CD4-positive, alpha-beta T cell treated with Interleukin-17A for 4 hours (primary cell): Measurements from ENCODE around the gene ATM.
"Not testable (repeated sequence)": the region's sequence is repeated elsewhere in the genome, so short reads cannot be mapped to it uniquely, and the experiment has no call there.

Source experiments
- DNase-seq: peaks from one replicate; pipeline ENCODE4 v3.0.0-alpha.2; 2020; ENCODE audit warnings: mixed read lengths

ATM gene

DNA sequence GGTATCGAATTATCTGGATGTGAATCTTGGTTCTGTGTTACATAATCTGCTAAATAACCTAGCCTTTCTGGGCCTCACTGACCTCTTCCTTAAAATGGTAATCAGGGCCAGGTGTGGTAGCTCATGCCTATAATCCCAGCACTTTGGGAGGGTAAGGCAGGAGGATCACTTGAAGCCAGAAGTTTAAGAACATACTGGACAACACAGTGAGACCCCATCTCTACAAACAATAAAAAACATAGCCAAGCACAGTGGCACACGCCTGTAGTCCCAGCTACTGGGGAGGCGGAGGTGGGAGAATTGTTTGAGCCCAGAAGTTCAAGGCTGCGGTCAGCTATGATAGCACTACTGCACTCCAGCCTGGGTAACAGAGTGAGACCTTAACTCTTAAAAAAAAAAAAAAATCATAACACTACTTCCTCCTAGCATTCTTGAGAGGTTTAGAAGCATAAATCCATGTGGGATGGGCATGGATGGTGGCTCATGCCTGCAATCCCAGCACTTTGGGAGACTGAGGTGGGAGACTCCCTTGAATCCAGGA is 171.9 kb downstream of the ATM start:
- no peak for DNase-seq

DNA sequence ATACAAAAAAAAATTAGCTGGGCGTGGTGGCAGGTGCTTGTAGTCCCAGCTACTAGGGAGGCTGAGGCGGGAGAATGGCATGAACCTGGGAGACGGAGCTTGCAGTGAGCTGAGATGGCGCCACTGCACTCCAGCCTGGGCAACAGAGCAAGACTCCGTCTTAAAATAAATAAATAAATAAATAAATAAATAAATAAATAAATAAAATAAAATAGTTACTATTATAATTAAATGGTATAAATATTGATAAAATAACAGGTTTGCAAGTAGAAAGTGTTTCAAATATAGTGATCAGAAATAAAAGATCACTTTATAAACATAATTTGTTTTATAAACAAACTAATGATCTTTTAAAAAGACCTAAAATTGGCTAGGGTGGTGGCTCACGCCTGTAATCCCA is 173.8 kb downstream of the ATM start:
- not testable (repeated sequence) for DNase-seq

DNA sequence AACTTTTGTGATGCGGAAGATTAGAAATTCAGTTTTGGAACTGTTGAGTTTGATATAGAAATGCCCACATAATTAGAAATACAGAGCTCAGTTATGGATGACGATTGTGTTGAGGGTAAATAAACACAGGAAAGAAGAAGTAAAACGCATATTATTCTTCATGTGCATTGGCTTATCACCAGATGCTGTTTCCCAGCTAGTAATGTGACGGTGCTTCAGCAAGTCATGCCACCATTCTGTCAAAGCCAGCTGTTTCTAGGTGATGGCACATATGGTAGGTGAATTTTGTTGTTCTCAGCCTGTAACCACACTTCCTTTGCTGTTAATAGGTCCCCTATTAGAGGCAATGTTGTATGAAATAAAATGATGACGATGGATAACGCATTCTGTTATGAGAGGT is 175.6 kb downstream of the ATM start:
- DNase-seq = no peak

DNA sequence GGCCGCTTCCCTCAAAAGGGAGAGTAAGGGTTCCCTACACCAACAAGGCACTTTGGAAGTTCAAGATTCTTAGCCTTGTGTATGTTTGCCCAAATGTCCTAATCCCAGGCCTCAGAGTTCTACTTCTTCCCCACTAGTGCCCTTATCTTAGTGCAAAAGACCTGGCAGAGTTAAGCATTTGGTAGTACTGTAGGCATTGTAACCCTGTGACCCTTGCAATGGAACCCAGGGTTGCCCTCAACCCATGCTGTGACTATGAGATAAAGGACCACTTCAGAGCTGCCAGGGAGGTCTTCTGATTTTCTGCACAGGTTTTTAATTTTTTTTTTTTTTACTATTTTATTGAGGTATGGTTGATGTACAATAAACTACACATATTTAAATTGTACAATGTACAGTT is 179.4 kb downstream of the ATM start:
- no peak for DNase-seq

DNA sequence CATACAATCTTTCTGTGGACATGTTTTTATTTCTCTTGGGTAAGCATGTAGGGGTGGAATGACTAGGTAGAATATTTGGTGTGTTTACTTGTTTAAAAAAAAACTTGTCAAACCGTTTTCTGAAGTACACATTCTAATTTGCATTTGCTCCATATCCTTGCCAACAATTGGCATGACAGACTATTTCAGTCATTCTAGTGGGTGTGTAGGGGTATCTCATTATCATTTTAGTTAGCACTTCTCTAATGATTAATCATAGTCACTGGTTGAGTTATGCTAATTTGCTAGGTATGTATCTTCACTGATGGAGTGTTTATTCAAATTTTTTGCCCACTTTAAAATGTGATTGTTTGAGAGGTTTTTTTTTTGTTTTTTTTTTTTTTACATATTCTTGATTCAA is 180.2 kb downstream of the ATM start:
- DNase-seq = no peak

DNA sequence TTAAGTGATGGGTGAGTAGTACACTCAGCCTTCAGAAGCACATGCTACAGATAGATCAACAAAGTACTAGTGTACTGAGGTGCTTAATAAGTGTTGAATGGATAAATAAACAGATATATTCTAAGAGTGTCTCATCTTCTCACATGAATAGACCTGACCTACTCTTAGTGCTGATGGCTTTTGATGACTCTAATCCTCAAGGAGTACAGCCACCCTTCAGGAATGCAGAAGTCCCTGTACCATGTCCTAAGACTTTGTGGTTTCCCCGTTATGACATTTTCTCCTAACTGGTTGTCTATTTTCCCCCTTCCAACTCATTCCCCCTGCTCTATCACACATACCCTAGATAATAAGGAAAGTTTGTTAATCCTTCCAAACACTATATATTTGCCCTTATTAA is 182.8 kb downstream of the ATM start:
- no peak for DNase-seq

DNA sequence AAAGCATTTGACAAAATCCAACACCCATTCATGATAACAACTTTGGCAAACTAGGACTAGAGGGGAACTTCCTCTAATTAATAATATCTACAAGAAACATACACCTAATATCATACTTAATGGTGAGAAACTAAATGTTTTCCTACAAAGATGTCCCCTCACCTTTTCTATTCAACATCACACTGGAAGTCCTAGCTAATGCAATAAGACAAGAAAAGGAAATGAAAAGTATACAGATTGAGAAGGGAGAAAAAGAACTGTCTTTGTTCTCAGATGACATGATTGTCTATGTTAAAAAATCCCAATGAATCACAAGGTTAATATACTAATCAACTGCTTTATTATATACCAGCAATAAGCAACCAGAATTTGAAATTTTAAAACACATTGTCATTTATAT is 192.1 kb downstream of the ATM start:
- DNase-seq = no peak

DNA sequence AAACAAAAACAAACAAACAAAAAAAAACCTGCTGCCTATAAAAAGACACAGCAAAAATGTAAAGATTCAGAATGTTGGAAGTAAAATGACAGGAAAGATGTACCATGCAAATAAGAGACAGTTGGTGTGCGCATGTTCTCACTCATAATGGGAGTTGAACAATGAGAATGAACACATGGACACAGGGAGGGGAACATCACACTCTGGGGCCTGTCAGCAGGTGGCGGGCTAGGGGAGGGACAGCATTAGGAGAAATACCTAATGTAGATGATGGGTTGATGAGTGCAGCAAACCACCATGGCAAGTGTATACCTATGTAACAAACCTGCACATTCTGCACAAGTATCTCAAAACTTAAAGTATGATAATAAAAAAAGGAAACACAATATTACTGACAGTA is 194.7 kb downstream of the ATM start:
- DNase-seq = peak; percentile 53
